ENCODE measurements around the gene HERC2. TPM values are rescaled to one million over a fixed set of nuclear protein-coding genes. Genes with fewer than 3 reads are reported as not detected.

Gene HERC2
- total and polyA plus RNA-seq, 2 donors from 2014 or later = 17.9 to 58.4 TPM

DNA sequence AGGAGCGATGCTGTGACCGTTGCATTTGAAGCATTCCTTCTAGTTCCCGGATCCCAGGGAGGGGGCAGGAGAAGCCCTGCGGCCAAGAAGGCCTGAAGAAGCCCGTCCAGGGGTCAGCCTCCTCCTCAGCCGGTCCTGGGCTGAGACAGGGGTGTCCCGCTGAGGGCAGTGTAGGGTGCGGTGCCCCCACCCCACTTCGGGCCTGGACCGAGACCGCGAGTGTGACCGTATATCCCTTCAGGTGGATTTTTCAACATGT lies 225.6 kb downstream of the HERC2 start:
- Histone ChIP-seq H3K27ac (ENCODE audit: low read depth in 2 of 2, low read length in 2 of 2) (peak overlapping the region in 1 of 2 donors; percentile 32), H3K4me1 (ENCODE audit: control insufficient read depth in 2 of 3, insufficient read depth in 2 of 3, low read depth in 1 of 3, low read length in 3 of 3) (peaks cover 4 to 21% (median 4%) of the 10 kb centered on the region in 3 donors), H3K9ac (ENCODE audit: low read length in 3 of 3) (no peak overlapping the region), H3K9me3 (ENCODE audit: control insufficient read depth in 2 of 3, insufficient read depth in 1 of 3, low read length in 3 of 3) (peaks cover 0 to 2% (median 1%) of the 10 kb centered on the region in 3 donors), H3K36me3 (ENCODE audit: control insufficient read depth in 2 of 3, insufficient read depth in 3 of 3, low read length in 3 of 3) (no peaks in the 10 kb centered on the region), H3K27me3 (ENCODE audit: control insufficient read depth, insufficient read depth, low read length) (peaks cover 10% of the 10 kb centered on the region), H3K4me3 (ENCODE audit: low read length in 3 of 3) (peak overlapping the region; percentile 41 to 77 (median 67))
- TF ChIP-seq, protein P1, sequence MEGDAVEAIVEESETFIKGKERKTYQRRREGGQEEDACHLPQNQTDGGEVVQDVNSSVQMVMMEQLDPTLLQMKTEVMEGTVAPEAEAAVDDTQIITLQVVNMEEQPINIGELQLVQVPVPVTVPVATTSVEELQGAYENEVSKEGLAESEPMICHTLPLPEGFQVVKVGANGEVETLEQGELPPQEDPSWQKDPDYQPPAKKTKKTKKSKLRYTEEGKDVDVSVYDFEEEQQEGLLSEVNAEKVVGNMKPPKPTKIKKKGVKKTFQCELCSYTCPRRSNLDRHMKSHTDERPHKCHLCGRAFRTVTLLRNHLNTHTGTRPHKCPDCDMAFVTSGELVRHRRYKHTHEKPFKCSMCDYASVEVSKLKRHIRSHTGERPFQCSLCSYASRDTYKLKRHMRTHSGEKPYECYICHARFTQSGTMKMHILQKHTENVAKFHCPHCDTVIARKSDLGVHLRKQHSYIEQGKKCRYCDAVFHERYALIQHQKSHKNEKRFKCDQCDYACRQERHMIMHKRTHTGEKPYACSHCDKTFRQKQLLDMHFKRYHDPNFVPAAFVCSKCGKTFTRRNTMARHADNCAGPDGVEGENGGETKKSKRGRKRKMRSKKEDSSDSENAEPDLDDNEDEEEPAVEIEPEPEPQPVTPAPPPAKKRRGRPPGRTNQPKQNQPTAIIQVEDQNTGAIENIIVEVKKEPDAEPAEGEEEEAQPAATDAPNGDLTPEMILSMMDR (IDR thresholded peaks at IDR 0.05; ENCODE audit: borderline replicate concordance, extremely low read depth, insufficient read depth) = no peak
- intact Hi-C loops (cut with DNase I) = no loop called here
- DNase-seq = no peak
- FAIRE-seq = no peak

DNA sequence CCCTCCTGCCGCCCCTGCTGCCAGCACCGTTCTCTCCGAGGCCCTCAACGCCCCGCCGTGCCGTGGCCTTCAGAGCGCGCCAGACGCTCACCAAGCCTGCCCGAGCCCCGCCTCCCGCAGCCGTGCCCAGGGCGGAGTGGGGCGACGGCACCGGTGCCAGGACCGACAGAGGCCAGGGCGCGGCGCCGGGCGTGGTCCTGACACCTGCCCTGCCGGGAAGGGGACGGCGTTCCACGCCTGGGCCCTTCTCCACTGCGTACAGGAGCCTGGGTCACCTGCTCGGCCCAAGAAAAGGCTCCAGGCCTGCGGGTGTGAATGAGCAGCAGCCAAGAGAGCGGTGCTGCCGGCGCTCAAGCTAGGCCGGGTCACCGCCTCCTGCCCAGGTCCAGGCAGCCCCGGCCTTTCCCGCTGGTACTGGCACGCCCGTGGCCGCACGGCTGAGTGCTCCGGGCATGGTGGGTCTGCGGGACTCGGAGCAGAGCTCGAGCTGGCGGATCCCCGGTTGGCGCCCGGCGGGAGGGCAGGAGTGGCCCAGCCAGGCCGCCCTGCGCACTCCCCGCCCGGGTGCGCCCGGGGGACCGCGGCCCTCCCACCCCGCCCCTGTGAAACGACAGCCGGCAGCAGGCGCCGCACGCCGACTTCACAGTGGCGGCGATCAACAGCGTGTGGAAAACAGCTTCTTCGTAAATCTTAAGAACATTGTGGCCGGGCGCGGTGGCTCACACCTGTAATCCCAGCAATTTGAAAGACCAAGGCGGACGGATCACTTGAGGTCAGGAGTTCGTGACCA lies 227.1 kb downstream of the HERC2 start:
- Histone ChIP-seq H3K9ac (ENCODE audit: low read length in 3 of 3) (no peak overlapping the region), H3K27me3 (ENCODE audit: control insufficient read depth, insufficient read depth, low read length) (peaks cover 6% of the 10 kb centered on the region), H3K4me1 (ENCODE audit: control insufficient read depth in 2 of 3, insufficient read depth in 2 of 3, low read depth in 1 of 3, low read length in 3 of 3) (peaks cover 4 to 21% (median 4%) of the 10 kb centered on the region in 3 donors), H3K9me3 (ENCODE audit: control insufficient read depth in 2 of 3, insufficient read depth in 1 of 3, low read length in 3 of 3) (peaks cover 1 to 6% (median 4%) of the 10 kb centered on the region in 3 donors), H3K27ac (ENCODE audit: low read depth in 2 of 2, low read length in 2 of 2) (peak overlapping the region in 1 of 2 donors; percentile 23), H3K36me3 (ENCODE audit: control insufficient read depth in 2 of 3, insufficient read depth in 3 of 3, low read length in 3 of 3) (no peaks in the 10 kb centered on the region), H3K4me3 (ENCODE audit: low read length in 3 of 3) (peak overlapping the region; percentile 40 to 77 (median 67))
- peak; percentile 38 to 94 (median 52) for DNase-seq
- TF ChIP-seq, protein P1 (IDR thresholded peaks at IDR 0.05; ENCODE audit: borderline replicate concordance, extremely low read depth, insufficient read depth) = no peak
- FAIRE-seq = no peak
- intact Hi-C loops (cut with DNase I) = no loop called here

DNA sequence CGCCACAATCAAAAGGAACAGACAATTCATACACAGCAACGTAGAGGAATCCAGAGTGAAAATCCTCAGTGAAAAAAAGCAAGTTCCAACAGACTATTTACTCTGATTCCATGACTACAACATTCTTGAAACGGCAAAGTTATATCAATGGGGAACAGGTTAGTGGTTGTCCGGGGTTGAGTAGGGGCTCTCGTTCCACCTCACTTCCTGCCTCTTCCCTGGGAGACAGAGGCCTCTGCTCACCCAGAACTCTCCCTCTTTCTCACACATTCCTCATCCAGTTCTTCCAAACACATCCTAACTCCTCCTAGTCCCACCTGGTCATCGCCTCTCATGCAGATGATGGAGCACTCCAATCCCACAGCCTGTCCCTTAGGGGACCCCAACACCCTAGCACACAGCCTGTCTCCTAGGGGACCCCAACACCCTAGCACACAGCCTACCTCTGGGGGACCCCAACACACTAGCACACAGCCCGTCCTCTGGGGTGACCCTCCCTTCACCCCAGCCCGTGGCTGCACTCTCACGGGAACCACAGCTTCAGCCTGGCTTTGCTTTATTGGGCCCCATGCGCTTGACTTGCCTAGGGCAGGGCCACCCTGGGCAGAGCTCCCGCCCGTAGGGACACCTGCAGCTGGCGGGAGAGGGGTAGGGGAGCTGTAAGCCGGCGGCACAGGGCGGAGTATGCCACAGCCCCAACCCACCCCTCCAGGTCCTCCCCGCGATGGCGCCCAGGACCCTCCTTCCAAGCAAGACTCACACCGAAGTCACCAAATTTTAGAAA lies 228.0 kb downstream of the HERC2 start:
- H3K27ac ChIP-seq (ENCODE audit: low read depth in 2 of 2, low read length in 2 of 2) = no peak overlapping the region
- H3K36me3 ChIP-seq (ENCODE audit: control insufficient read depth in 2 of 3, insufficient read depth in 3 of 3, low read length in 3 of 3) = no peaks in the 10 kb centered on the region
- peaks cover 2% of the 10 kb centered on the region for H3K27me3 ChIP-seq (ENCODE audit: control insufficient read depth, insufficient read depth, low read length)
- FAIRE-seq = no peak
- intact Hi-C loops (cut with DNase I) = no loop called here
- peak in 3 of 5 donors; percentile 33 to 77 (median 68) for DNase-seq
- TF ChIP-seq, protein P1 (IDR thresholded peaks at IDR 0.05; ENCODE audit: borderline replicate concordance, extremely low read depth, insufficient read depth) = no peak
- peak overlapping the region in 1 of 3 donors; percentile 67 for H3K4me3 ChIP-seq (ENCODE audit: low read length in 3 of 3)
- H3K9ac ChIP-seq (ENCODE audit: low read length in 3 of 3) = no peak overlapping the region
- H3K9me3 ChIP-seq (ENCODE audit: control insufficient read depth in 2 of 3, insufficient read depth in 1 of 3, low read length in 3 of 3) = peaks cover 1 to 6% (median 4%) of the 10 kb centered on the region in 3 donors
- peaks cover 0 to 17% (median 4%) of the 10 kb centered on the region in 3 donors for H3K4me1 ChIP-seq (ENCODE audit: control insufficient read depth in 2 of 3, insufficient read depth in 2 of 3, low read depth in 1 of 3, low read length in 3 of 3)

All from kidney (tissue), 14 donors.